Keratinocyte (primary cell): Measurements from ENCODE around the gene PUDP. TPM values are rescaled to one million over a fixed set of nuclear protein-coding genes. Genes with fewer than 3 reads are reported as not detected.

ENCODE experiments used
- DNase-seq: peaks from one replicate; pipeline ENCODE4 v3.0.0-alpha.2; 2011; ENCODE audit warnings: low read depth, missing footprints, low spot score
- FAIRE-seq: peaks from 2 replicates; lab custom pipeline; 2011; peaks lifted over from hg19 to GRCh38; lab: Jason Lieb, UNC
- H2AFZ ChIP-seq: 2 replicates; pipeline ENCODE4 v1.6.0; 2012; ENCODE audit warnings: low read length, control low read depth, inconsistent platforms; ENCODE audit not compliant: control insufficient read depth
- H3K27ac ChIP-seq: 2 replicates; pipeline ENCODE4 v1.5.1; 2011; ENCODE audit warnings: low read length; ENCODE audit not compliant: control insufficient read depth, insufficient read depth
- H3K27me3 ChIP-seq: 3 replicates; pipeline ENCODE4 v1.6.0; 2011; ENCODE audit warnings: low read length; ENCODE audit not compliant: control insufficient read depth, insufficient read depth; ENCODE audit errors: extremely low read depth
- H3K36me3 ChIP-seq, 2 experiments: 2 replicates in 1 of 2; 3 replicates in 1 of 2; pipeline ENCODE4 v1.5.1; 2011; ENCODE audit warnings: low read length in 2 of 2, mild to moderate bottlenecking in 1 of 2; ENCODE audit not compliant: control insufficient read depth in 2 of 2, insufficient read depth in 2 of 2; ENCODE audit errors: extremely low read depth in 1 of 2
- H3K4me1 ChIP-seq: 3 replicates; pipeline ENCODE4 v1.5.1; 2011; ENCODE audit warnings: low read length; ENCODE audit not compliant: control insufficient read depth, insufficient read depth; ENCODE audit errors: extremely low read depth
- H3K4me2 ChIP-seq: 3 replicates; pipeline ENCODE4 v1.6.0; 2011; ENCODE audit warnings: low read depth, low read length; ENCODE audit not compliant: control insufficient read depth, insufficient read depth; ENCODE audit errors: extremely low read depth
- H3K4me3 ChIP-seq, 3 experiments: fragments of 200-600 bp in 1 of 3; sonication (generic) in 1 of 3; 2 replicates in 2 of 3; 3 replicates in 1 of 3; pipeline ENCODE4 v1.5.1; 2011 to 2016; ENCODE audit warnings: low read length in 3 of 3, mild to moderate bottlenecking in 3 of 3, control low read depth in 2 of 3, inconsistent platforms in 1 of 3, low read depth in 1 of 3, mixed read lengths in 1 of 3, mixed run types in 1 of 3, moderate library complexity in 1 of 3; ENCODE audit not compliant: control insufficient read depth in 2 of 3, insufficient read depth in 2 of 3; ENCODE audit errors: extremely low read depth in 1 of 3
- H3K79me2 ChIP-seq: 2 replicates; pipeline ENCODE4 v1.6.0; 2012; ENCODE audit warnings: low read length; ENCODE audit not compliant: control insufficient read depth, insufficient read depth
- H3K9ac ChIP-seq: 3 replicates; pipeline ENCODE4 v1.6.0; 2011; ENCODE audit warnings: low read length; ENCODE audit not compliant: control insufficient read depth, insufficient read depth; ENCODE audit errors: extremely low read depth
- H3K9me1 ChIP-seq: 3 replicates; pipeline ENCODE4 v1.6.0; 2011; ENCODE audit warnings: low read length; ENCODE audit not compliant: control insufficient read depth, insufficient read depth; ENCODE audit errors: extremely low read depth
- H3K9me3 ChIP-seq: 2 replicates; pipeline ENCODE4 v1.5.1; 2012; ENCODE audit warnings: low read depth, low read length; ENCODE audit not compliant: control insufficient read depth
- H4K20me1 ChIP-seq: 3 replicates; pipeline ENCODE4 v1.6.0; 2011; ENCODE audit warnings: low read length; ENCODE audit not compliant: control insufficient read depth, insufficient read depth; ENCODE audit errors: extremely low read depth
- EZH2 ChIP-seq: IDR thresholded peaks from one replicate; pipeline ENCODE4 v1.6.1; 2012; ENCODE audit warnings: inconsistent platforms, mild to moderate bottlenecking, low read length, moderate library complexity
- dilution Hi-C: fragments of 300-500 bp; cut with MboI; formaldehyde crosslinking; loops from one replicate; pipeline ENCODE4 v1.7.0; 2020; ENCODE audit warnings: low sequenced_read_pairs; ENCODE audit not compliant: extremely low pct_ligation_motif_present
- polyA plus RNA-seq, 5 experiments: library from polyadenylated mRNA; depleted of rRNA in 3 of 5; stranded (reverse) in 3 of 5; stranded (forward) in 1 of 5; unstranded in 1 of 5; fragments of >200 nt; gene quantifications; 1 replicate in 1 of 5; 2 replicates in 3 of 5; 3 replicates in 1 of 5; pipeline versions ENCODE4 v1.2.1 to v1.2.3, GENCODE V29; 2011 to 2012; ENCODE audit warnings: missing spikeins in 2 of 5, low read depth in 1 of 5, low replicate concordance in 1 of 5
- TF ChIP-seq, protein P1 (sequence below), 3 experiments: IDR thresholded peaks in 1 of 3; conservative IDR thresholded peaks in 1 of 3; optimal IDR thresholded peaks in 1 of 3; 2 replicates in 2 of 3; 3 replicates in 1 of 3; pipeline versions ENCODE3 to v1.5.1; 2011; ENCODE audit warnings: low read length in 3 of 3, mild to moderate bottlenecking in 3 of 3, moderate library complexity in 2 of 3, control low read depth in 1 of 3, inconsistent platforms in 1 of 3; ENCODE audit not compliant: insufficient read depth in 2 of 3; ENCODE audit errors: extremely low read depth in 1 of 3

Gene PUDP
- polyA plus RNA-seq, 1 donor (not counting 4 experiments of a cell fraction or from before 2014, with no cell fraction given): 48.0 TPM

DNA sequence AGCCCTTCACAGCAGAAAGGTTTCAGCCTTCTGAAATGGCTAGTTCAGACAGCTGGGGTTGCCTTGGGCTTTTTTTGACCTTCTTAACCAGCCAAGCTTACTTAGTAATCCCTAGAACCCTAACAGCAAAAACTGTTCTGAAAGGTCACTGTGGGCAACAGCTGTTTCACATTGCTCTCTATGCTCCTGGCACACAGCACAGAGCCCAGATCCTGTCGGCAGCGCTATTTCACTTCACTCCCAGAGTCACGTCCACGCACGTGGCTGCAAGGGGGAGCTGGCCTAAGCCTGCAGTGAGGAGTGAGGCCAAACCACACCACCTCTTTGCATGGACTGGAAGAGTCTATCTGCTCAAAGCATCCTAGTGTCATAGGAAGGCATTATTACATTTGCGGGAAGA is 32.4 kb downstream of the PUDP start:
- FAIRE-seq: no peak
- Histone ChIP-seq H3K9me1 (no peaks in the 10 kb centered on the region), H3K27ac (no peak overlapping the region), H3K36me3 (peaks cover 1 to 4% of the 10 kb centered on the region in 2 experiments), H4K20me1 (peaks cover 7% of the 10 kb centered on the region), H3K4me1 (peaks cover 7% of the 10 kb centered on the region), H3K9me3 (no peaks in the 10 kb centered on the region), H3K4me3 (no peak overlapping the region), H2AFZ (no peak overlapping the region), H3K4me2 (no peak overlapping the region), H3K79me2 (peaks cover 19% of the 10 kb centered on the region), H3K9ac (no peak overlapping the region), H3K27me3 (no peaks in the 10 kb centered on the region)
- TF ChIP-seq, protein P1, sequence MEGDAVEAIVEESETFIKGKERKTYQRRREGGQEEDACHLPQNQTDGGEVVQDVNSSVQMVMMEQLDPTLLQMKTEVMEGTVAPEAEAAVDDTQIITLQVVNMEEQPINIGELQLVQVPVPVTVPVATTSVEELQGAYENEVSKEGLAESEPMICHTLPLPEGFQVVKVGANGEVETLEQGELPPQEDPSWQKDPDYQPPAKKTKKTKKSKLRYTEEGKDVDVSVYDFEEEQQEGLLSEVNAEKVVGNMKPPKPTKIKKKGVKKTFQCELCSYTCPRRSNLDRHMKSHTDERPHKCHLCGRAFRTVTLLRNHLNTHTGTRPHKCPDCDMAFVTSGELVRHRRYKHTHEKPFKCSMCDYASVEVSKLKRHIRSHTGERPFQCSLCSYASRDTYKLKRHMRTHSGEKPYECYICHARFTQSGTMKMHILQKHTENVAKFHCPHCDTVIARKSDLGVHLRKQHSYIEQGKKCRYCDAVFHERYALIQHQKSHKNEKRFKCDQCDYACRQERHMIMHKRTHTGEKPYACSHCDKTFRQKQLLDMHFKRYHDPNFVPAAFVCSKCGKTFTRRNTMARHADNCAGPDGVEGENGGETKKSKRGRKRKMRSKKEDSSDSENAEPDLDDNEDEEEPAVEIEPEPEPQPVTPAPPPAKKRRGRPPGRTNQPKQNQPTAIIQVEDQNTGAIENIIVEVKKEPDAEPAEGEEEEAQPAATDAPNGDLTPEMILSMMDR (optimal IDR thresholded peaks at IDR 0.05 in 1 of 3, IDR thresholded peaks at IDR 0.05 in 1 of 3, conservative IDR thresholded peaks at IDR 0.05 in 1 of 3; ENCODE audit: extremely low read depth in 1 of 3, insufficient read depth in 2 of 3, low read length in 3 of 3): no peak
- no peak for TF ChIP-seq EZH2
- dilution Hi-C loops: no loop called here
- DNase-seq: no peak

- FAIRE-seq (no peak), DNase-seq (no peak)
- H3K4me2 ChIP-seq: no peak overlapping the region
- dilution Hi-C loops: no loop called here
- no peak overlapping the region for H3K4me3 ChIP-seq
- no peak overlapping the region for H3K9ac ChIP-seq
- no peaks in the 10 kb centered on the region for H3K27me3 ChIP-seq
- TF ChIP-seq EZH2: no peak
- TF ChIP-seq, protein P1 (optimal IDR thresholded peaks at IDR 0.05 in 1 of 3, IDR thresholded peaks at IDR 0.05 in 1 of 3, conservative IDR thresholded peaks at IDR 0.05 in 1 of 3; ENCODE audit: extremely low read depth in 1 of 3, insufficient read depth in 2 of 3, low read length in 3 of 3): no peak
- H3K9me1 ChIP-seq: no peaks in the 10 kb centered on the region
- peaks cover 4% of the 10 kb centered on the region for H4K20me1 ChIP-seq
- peaks cover 1 to 4% of the 10 kb centered on the region in 2 experiments for H3K36me3 ChIP-seq
- peaks cover 9% of the 10 kb centered on the region for H3K79me2 ChIP-seq
- H3K27ac ChIP-seq: no peak overlapping the region
- H3K9me3 ChIP-seq: no peaks in the 10 kb centered on the region
- peaks cover 11% of the 10 kb centered on the region for H3K4me1 ChIP-seq
- no peak overlapping the region for H2AFZ ChIP-seq
These were observed 35.9 kb downstream of the PUDP start for GRCh38 chrX:7112071-7112470.
